ENCODE measurements around the gene CHCHD3. TPM values are rescaled to one million over a fixed set of nuclear protein-coding genes. Genes with fewer than 3 reads are reported as not detected.

The CHCHD3 gene
- total RNA-seq, 1 experiment from 2014 or later = 89.9 TPM

- Mint-ChIP-seq H3K4me3 (ENCODE audit: low read depth, unreplicated experiment) (no peak overlapping the region), H3K9me3 (ENCODE audit: low read depth, unreplicated experiment) (no peaks in the 10 kb centered on the region), H3K36me3 (ENCODE audit: insufficient read depth, unreplicated experiment) (no peaks in the 10 kb centered on the region), H3K27me3 (ENCODE audit: unreplicated experiment) (no peaks in the 10 kb centered on the region), H3K27ac (ENCODE audit: unreplicated experiment) (no peak overlapping the region), H3K4me1 (ENCODE audit: low read depth, unreplicated experiment) (no peaks in the 10 kb centered on the region)
- intact Hi-C loops (cut with micrococcal nuclease; ENCODE audit: unreplicated experiment) = no loop called here
- CTCF ChIA-PET = no interaction called here
- no TSS peak for BruUV-seq (replicated peaks)
- DNase-seq = no peak
- no peak for TF ChIP-seq CTCF (IDR thresholded peaks at IDR 0.05; ENCODE audit: unreplicated experiment)
These were observed 223.1 kb downstream of the CHCHD3 start for GRCh38 chr7:132858760-132859159.

- no peak overlapping the region for H3K4me3 Mint-ChIP-seq (ENCODE audit: low read depth, unreplicated experiment)
- CTCF ChIA-PET = no interaction called here
- no peaks in the 10 kb centered on the region for H3K36me3 Mint-ChIP-seq (ENCODE audit: insufficient read depth, unreplicated experiment)
- H3K27ac Mint-ChIP-seq (ENCODE audit: unreplicated experiment) = no peak overlapping the region
- no peaks in the 10 kb centered on the region for H3K27me3 Mint-ChIP-seq (ENCODE audit: unreplicated experiment)
- no peaks in the 10 kb centered on the region for H3K4me1 Mint-ChIP-seq (ENCODE audit: low read depth, unreplicated experiment)
- no TSS peak for BruUV-seq (replicated peaks)
- TF ChIP-seq CTCF (IDR thresholded peaks at IDR 0.05; ENCODE audit: unreplicated experiment) = no peak
- no peaks in the 10 kb centered on the region for H3K9me3 Mint-ChIP-seq (ENCODE audit: low read depth, unreplicated experiment)
- intact Hi-C loops (cut with micrococcal nuclease; ENCODE audit: unreplicated experiment) = no loop called here
- no peak for DNase-seq
These were observed 223.6 kb downstream of the CHCHD3 start for GRCh38 chr7:132858251-132858650.

GRCh38 chr7:132857703-132858102, 224.2 kb downstream of the CHCHD3 start:
- Mint-ChIP-seq H3K27ac (ENCODE audit: unreplicated experiment) (no peak overlapping the region), H3K36me3 (ENCODE audit: insufficient read depth, unreplicated experiment) (no peaks in the 10 kb centered on the region), H3K27me3 (ENCODE audit: unreplicated experiment) (no peaks in the 10 kb centered on the region), H3K4me1 (ENCODE audit: low read depth, unreplicated experiment) (no peaks in the 10 kb centered on the region), H3K9me3 (ENCODE audit: low read depth, unreplicated experiment) (no peaks in the 10 kb centered on the region), H3K4me3 (ENCODE audit: low read depth, unreplicated experiment) (no peak overlapping the region)
- CTCF ChIA-PET = no interaction called here
- intact Hi-C loops (cut with micrococcal nuclease; ENCODE audit: unreplicated experiment) = no loop called here
- no peak for TF ChIP-seq CTCF (IDR thresholded peaks at IDR 0.05; ENCODE audit: unreplicated experiment)
- no TSS peak for BruUV-seq (replicated peaks)
- DNase-seq = no peak

GRCh38 chr7:132857031-132857430, 224.9 kb downstream of the CHCHD3 start:
- no peak for TF ChIP-seq CTCF (IDR thresholded peaks at IDR 0.05; ENCODE audit: unreplicated experiment)
- H3K27me3 Mint-ChIP-seq (ENCODE audit: unreplicated experiment) = no peaks in the 10 kb centered on the region
- H3K4me1 Mint-ChIP-seq (ENCODE audit: low read depth, unreplicated experiment) = no peaks in the 10 kb centered on the region
- CTCF ChIA-PET = no interaction called here
- H3K4me3 Mint-ChIP-seq (ENCODE audit: low read depth, unreplicated experiment) = no peak overlapping the region
- H3K27ac Mint-ChIP-seq (ENCODE audit: unreplicated experiment) = no peak overlapping the region
- no TSS peak for BruUV-seq (replicated peaks)
- no peak for DNase-seq
- no peaks in the 10 kb centered on the region for H3K9me3 Mint-ChIP-seq (ENCODE audit: low read depth, unreplicated experiment)
- no peaks in the 10 kb centered on the region for H3K36me3 Mint-ChIP-seq (ENCODE audit: insufficient read depth, unreplicated experiment)
- intact Hi-C loops (cut with micrococcal nuclease; ENCODE audit: unreplicated experiment) = no loop called here

GRCh38 chr7:132856416-132856815, 225.5 kb downstream of the CHCHD3 start:
- no peak for DNase-seq
- no peaks in the 10 kb centered on the region for H3K9me3 Mint-ChIP-seq (ENCODE audit: low read depth, unreplicated experiment)
- H3K27ac Mint-ChIP-seq (ENCODE audit: unreplicated experiment) = no peak overlapping the region
- intact Hi-C loops (cut with micrococcal nuclease; ENCODE audit: unreplicated experiment) = no loop called here
- no peak overlapping the region for H3K4me3 Mint-ChIP-seq (ENCODE audit: low read depth, unreplicated experiment)
- no peaks in the 10 kb centered on the region for H3K36me3 Mint-ChIP-seq (ENCODE audit: insufficient read depth, unreplicated experiment)
- no peak for TF ChIP-seq CTCF (IDR thresholded peaks at IDR 0.05; ENCODE audit: unreplicated experiment)
- no peaks in the 10 kb centered on the region for H3K4me1 Mint-ChIP-seq (ENCODE audit: low read depth, unreplicated experiment)
- no TSS peak for BruUV-seq (replicated peaks)
- CTCF ChIA-PET = no interaction called here
- no peaks in the 10 kb centered on the region for H3K27me3 Mint-ChIP-seq (ENCODE audit: unreplicated experiment)

Measured in Calu3 (cell line).